GM21576 (cell line): ENCODE measurements around the gene RBPJ.
A peak's percentile ranks its signal among the peaks of the same experiment; 100 is the strongest.

Experiments used
- ATAC-seq: cut with Tn5 transposase; IDR thresholded peaks from one replicate; pipeline ENCODE4 v1.9.1; 2021; ENCODE audit warnings: mild to moderate bottlenecking, moderate library complexity; ENCODE audit not compliant: unreplicated experiment

RBPJ gene

GRCh38 chr4:26452565-26453531, 132.0 kb downstream of the RBPJ start:
- ATAC-seq = no peak

GRCh38 chr4:26454961-26455360, 134.1 kb downstream of the RBPJ start:
- no peak for ATAC-seq

- no peak for ATAC-seq
These were observed 134.8 kb downstream of the RBPJ start for GRCh38 chr4:26455571-26455970.

- no peak for ATAC-seq
These were observed 136.6 kb downstream of the RBPJ start for GRCh38 chr4:26457412-26457811.

GRCh38 chr4:26458157-26458561, 137.3 kb downstream of the RBPJ start:
- ATAC-seq = no peak

GRCh38 chr4:26459054-26459755, 138.4 kb downstream of the RBPJ start:
- ATAC-seq = peak; percentile 75

GRCh38 chr4:26459756-26460530, 139.1 kb downstream of the RBPJ start:
- no peak for ATAC-seq

GRCh38 chr4:26462874-26463273, 142.1 kb downstream of the RBPJ start:
- no peak for ATAC-seq

- ATAC-seq = no peak
These were observed 142.6 kb downstream of the RBPJ start for GRCh38 chr4:26463386-26463785.

- ATAC-seq = no peak
These were observed 143.7 kb downstream of the RBPJ start for GRCh38 chr4:26464420-26465095.

GRCh38 chr4:26466578-26467270, 145.9 kb downstream of the RBPJ start:
- no peak for ATAC-seq

- ATAC-seq = no peak
These were observed 146.9 kb downstream of the RBPJ start for GRCh38 chr4:26467724-26468123.

GRCh38 chr4:26468283-26468949, 147.6 kb downstream of the RBPJ start:
- ATAC-seq = no peak

GRCh38 chr4:26468977-26469376, 148.2 kb downstream of the RBPJ start:
- ATAC-seq = no peak

GRCh38 chr4:26471890-26472289, 151.1 kb downstream of the RBPJ start:
- ATAC-seq = no peak

GRCh38 chr4:26473893-26474292, 153.1 kb downstream of the RBPJ start:
- ATAC-seq = no peak

- ATAC-seq = no peak
These were observed 153.7 kb downstream of the RBPJ start for GRCh38 chr4:26474551-26474950.

- no peak for ATAC-seq
These were observed 154.9 kb downstream of the RBPJ start for GRCh38 chr4:26475716-26476115.

GRCh38 chr4:26476545-26476944, 155.7 kb downstream of the RBPJ start:
- ATAC-seq = no peak

GRCh38 chr4:26478330-26478729, 157.5 kb downstream of the RBPJ start:
- no peak for ATAC-seq
